Endothelial cell of umbilical vein (primary cell): ENCODE data around the gene ANKRD34A. TPM values are rescaled to one million over a fixed set of nuclear protein-coding genes. Genes with fewer than 3 reads are reported as not detected.

Experiments
- BruUV-seq: library from RNA; stranded (reverse); fragments of 400-500 nt; replicated peaks from 2 replicates; lab custom pipeline; 2021; lab: Mats Ljungman, UMichigan
- CTCF ChIA-PET: fragments of 300-600, 350-600 bp; sonication (Branson Sonifier 250); formaldehyde crosslinking; loops from one replicate; lab custom pipeline; 2021; ENCODE audit warnings: antibody characterized with exemption, inconsistent platforms; lab: Charles Lee
- POLR2A ChIA-PET: fragments of 300-600, 350-600 bp; sonication (Branson Sonifier 250); formaldehyde crosslinking; loops from one replicate; lab custom pipeline; 2021; ENCODE audit warnings: antibody characterized with exemption, inconsistent platforms; lab: Charles Lee
- DNase-seq: peaks from one replicate; pipeline ENCODE4 v3.0.0-alpha.2; 2011; ENCODE audit warnings: low read depth, low spot score
- FAIRE-seq: peaks from 2 replicates; lab custom pipeline; 2011; peaks lifted over from hg19 to GRCh38; lab: Jason Lieb, UNC
- H2AFZ ChIP-seq: 2 replicates; pipeline ENCODE4 v1.6.0; 2012; ENCODE audit warnings: low read depth, low read length, control low read depth, inconsistent platforms
- H3K27ac ChIP-seq: 2 replicates; pipeline ENCODE4 v1.5.1; 2011; ENCODE audit warnings: low read depth, mild to moderate bottlenecking, control low read depth, low read length, moderate library complexity; ENCODE audit not compliant: insufficient read depth
- H3K27me3 ChIP-seq, 2 experiments: 2 replicates each; pipeline versions ENCODE4 v1.6.0 to v1.6.1; 2011; ENCODE audit warnings: low read length in 2 of 2, mixed read lengths in 1 of 2; ENCODE audit not compliant: control insufficient read depth in 2 of 2, insufficient read depth in 2 of 2
- H3K36me3 ChIP-seq, 2 experiments: 2 replicates in 1 of 2; 3 replicates in 1 of 2; pipeline ENCODE4 v1.5.1; 2011; ENCODE audit warnings: low read length in 2 of 2, mild to moderate bottlenecking in 1 of 2, moderate library complexity in 1 of 2; ENCODE audit not compliant: control insufficient read depth in 2 of 2, insufficient read depth in 2 of 2; ENCODE audit errors: extremely low read depth in 1 of 2
- H3K4me1 ChIP-seq: 3 replicates; pipeline ENCODE4 v1.5.1; 2011; ENCODE audit warnings: mild to moderate bottlenecking, low read length; ENCODE audit not compliant: control insufficient read depth, insufficient read depth; ENCODE audit errors: extremely low read depth
- H3K4me2 ChIP-seq: 2 replicates; pipeline ENCODE4 v1.6.1; 2011; ENCODE audit warnings: low read length, control low read depth, mixed read lengths; ENCODE audit not compliant: insufficient read depth
- H3K4me3 ChIP-seq, 3 experiments: fragments of 200-600 bp in 1 of 3; sonication (generic), shearing (Covaris generic) in 1 of 3; replicated peaks in 1 of 3; 2 replicates each; pipeline ENCODE4 v1.5.1; 2011 to 2016; ENCODE audit warnings: control low read depth in 3 of 3, low read length in 3 of 3, mild to moderate bottlenecking in 2 of 3, inconsistent platforms in 1 of 3, low read depth in 1 of 3, moderate library complexity in 1 of 3; ENCODE audit not compliant: insufficient read depth in 1 of 3
- H3K79me2 ChIP-seq: 2 replicates; pipeline ENCODE4 v1.6.0; 2012; ENCODE audit warnings: low read length, inconsistent platforms; ENCODE audit not compliant: control insufficient read depth, insufficient read depth
- H3K9ac ChIP-seq: replicated peaks from 2 replicates; pipeline ENCODE3; 2011; ENCODE audit warnings: low read length, control low read depth; ENCODE audit not compliant: insufficient read depth; ENCODE audit errors: extremely low read depth
- H3K9me1 ChIP-seq: replicated peaks from 3 replicates; pipeline ENCODE4 v1.6.0; 2011; ENCODE audit warnings: mild to moderate bottlenecking, low read length; ENCODE audit not compliant: control insufficient read depth, insufficient read depth; ENCODE audit errors: extremely low read depth
- H3K9me3 ChIP-seq: replicated peaks from 2 replicates; pipeline ENCODE4 v1.5.1; 2012; ENCODE audit warnings: low read length, inconsistent platforms; ENCODE audit not compliant: control insufficient read depth, insufficient read depth
- H4K20me1 ChIP-seq: replicated peaks from 2 replicates; pipeline ENCODE3; 2011; ENCODE audit warnings: mild to moderate bottlenecking, low read length; ENCODE audit not compliant: control insufficient read depth, insufficient read depth; ENCODE audit errors: extremely low read depth
- CTCF ChIP-seq, 2 donors: IDR thresholded peaks; 1 replicate in 1 of 2; 2 replicates in 1 of 2; pipeline ENCODE4 v1.5.1; 2011; ENCODE audit warnings: low read length in 2 of 2, mild to moderate bottlenecking in 2 of 2, moderate library complexity in 2 of 2, control low read depth in 1 of 2, inconsistent platforms in 1 of 2, low read depth in 1 of 2; ENCODE audit not compliant: insufficient read depth in 1 of 2; ENCODE audit errors: extremely low read depth in 1 of 2
- EZH2 ChIP-seq: IDR thresholded peaks from 2 replicates; pipeline ENCODE4 v1.6.1; 2012; ENCODE audit warnings: borderline replicate concordance, low read depth, mild to moderate bottlenecking, moderate library complexity, low read length, inconsistent platforms; ENCODE audit not compliant: severe bottlenecking
- FOS ChIP-seq: IDR thresholded peaks from 2 replicates; pipeline ENCODE4 v1.6.1; 2011; ENCODE audit warnings: mild to moderate bottlenecking, low read length, moderate library complexity, borderline replicate concordance; ENCODE audit not compliant: insufficient read depth
- GATA2 ChIP-seq: IDR thresholded peaks from 2 replicates; pipeline ENCODE4 v1.7.0; 2011; ENCODE audit warnings: low read depth, mild to moderate bottlenecking, moderate library complexity, mixed read lengths, low read length; ENCODE audit not compliant: insufficient read length, insufficient read depth
- JUN ChIP-seq: IDR thresholded peaks from 2 replicates; pipeline ENCODE4 v1.6.1; 2011; ENCODE audit warnings: borderline replicate concordance, low read depth; ENCODE audit not compliant: insufficient read length, insufficient read depth
- MAX ChIP-seq: IDR thresholded peaks from 2 replicates; pipeline ENCODE4 v1.6.1; 2011; ENCODE audit not compliant: insufficient read depth, insufficient read length
- MYC ChIP-seq: IDR thresholded peaks from one replicate; pipeline ENCODE4 v1.6.1; 2011; ENCODE audit warnings: mild to moderate bottlenecking, low read depth, low read length
- POLR2A ChIP-seq: IDR thresholded peaks from 2 replicates; pipeline ENCODE4 v1.6.1; 2012; ENCODE audit warnings: low read depth, mild to moderate bottlenecking, control low read depth, low read length
- POLR2AphosphoS5 ChIP-seq: IDR thresholded peaks from 2 replicates; pipeline ENCODE4 v1.6.1; 2012; ENCODE audit warnings: low read depth, mild to moderate bottlenecking, control low read depth, low read length, moderate library complexity; ENCODE audit not compliant: insufficient read depth
- dilution Hi-C: fragments of 300-500 bp; cut with MboI; formaldehyde crosslinking; loops from one replicate; pipeline ENCODE4 v1.15.0; 2019; ENCODE audit warnings: low sequenced_read_pairs; ENCODE audit not compliant: extremely low pct_ligation_motif_present
- intact Hi-C: fragments of 100-400 bp; cut with micrococcal nuclease; formaldehyde crosslinking; loops from one replicate; pipeline ENCODE4 v1.10.0; 2022
- polyA plus RNA-seq, 4 experiments: library from polyadenylated mRNA; depleted of rRNA in 3 of 4; stranded (reverse) in 3 of 4; unstranded in 1 of 4; fragments of >200 nt; gene quantifications; 2 replicates each; pipeline versions ENCODE4 v1.2.1 to v1.2.3, GENCODE V29; 2011 to 2012; ENCODE audit warnings: missing spikeins in 1 of 4
- total RNA-seq: library from RNA; stranded (reverse); gene quantifications from 2 replicates; pipeline ENCODE4 v1.2.3, GENCODE V29; 2021

The ANKRD34A gene
- total and polyA plus RNA-seq, 2 donors (not counting 3 experiments of a cell fraction or from before 2014, with no cell fraction given): 0.24 to 0.43 TPM

GRCh38 chr1:145987926-145988325, 23.6 kb upstream of the ANKRD34A start:
- FAIRE-seq: no peak
- intact Hi-C loops: no loop called here
- H3K4me2 ChIP-seq: no peak overlapping the region
- no peaks in the 10 kb centered on the region for H3K9me3 ChIP-seq
- dilution Hi-C loops: no loop called here
- H3K4me1 ChIP-seq: peaks cover 4% of the 10 kb centered on the region
- CTCF ChIA-PET: interaction anchor here (1.3 to 20.0 kb wide), 2 partner anchors 11 to 18 kb away, joined by 3 to 496 read pairs; no protein-coding TSS in a partner anchor
- no peaks in the 10 kb centered on the region for H3K27me3 ChIP-seq
- H3K9me1 ChIP-seq: no peaks in the 10 kb centered on the region
- no peak overlapping the region for H3K27ac ChIP-seq
- H2AFZ ChIP-seq: no peak overlapping the region
- no TSS peak for BruUV-seq
- H3K79me2 ChIP-seq: no peaks in the 10 kb centered on the region
- TF ChIP-seq CTCF (IDR thresholded peaks at IDR 0.05; ENCODE audit: extremely low read depth in 1 of 2, insufficient read depth in 1 of 2, low read depth in 1 of 2, low read length in 2 of 2) (no peak), POLR2A (no peak), JUN (no peak), FOS (no peak), EZH2 (no peak), GATA2 (no peak), POLR2AphosphoS5 (no peak), MAX (no peak), MYC (no peak)
- no peaks in the 10 kb centered on the region for H4K20me1 ChIP-seq
- no peak overlapping the region for H3K9ac ChIP-seq
- no peak overlapping the region for H3K4me3 ChIP-seq
- no peak for DNase-seq
- H3K36me3 ChIP-seq: peaks cover 0 to 3% of the 10 kb centered on the region in 2 experiments
- POLR2A ChIA-PET: no interaction called here
